GM12864 (cell line): ENCODE data around the gene OSBPL1A.

Source experiments
- DNase-seq: peaks from one replicate; pipeline ENCODE4 v3.0.0-alpha.2; 2011; ENCODE audit warnings: low read depth
- H3K4me3 ChIP-seq: 2 replicates; pipeline ENCODE4 v1.5.1; 2011; ENCODE audit warnings: mild to moderate bottlenecking, low read depth, low read length, control low read depth
- CTCF ChIP-seq: IDR thresholded peaks from 2 replicates; pipeline ENCODE4 v1.5.1; 2011; ENCODE audit warnings: low read depth, mild to moderate bottlenecking, moderate library complexity, low read length, control low read depth, inconsistent platforms; ENCODE audit errors: missing control alignments

OSBPL1A gene

GRCh38 chr18:24219561-24220317 lies 177.9 kb downstream of the OSBPL1A start:
- TF ChIP-seq CTCF, result no peak
- DNase-seq, result no peak
- no peak overlapping the region for H3K4me3 ChIP-seq

GRCh38 chr18:24214913-24215312 lies 182.7 kb downstream of the OSBPL1A start:
- H3K4me3 ChIP-seq, result no peak overlapping the region
- DNase-seq, result no peak
- TF ChIP-seq CTCF, result no peak

- no peak for TF ChIP-seq CTCF
- H3K4me3 ChIP-seq, result no peak overlapping the region
- DNase-seq, result no peak
Measured at GRCh38 chr18:24214144-24214543, 183.5 kb downstream of the OSBPL1A start.

- no peak for DNase-seq
- no peak for TF ChIP-seq CTCF
- no peak overlapping the region for H3K4me3 ChIP-seq
Measured at GRCh38 chr18:24212939-24213338, 184.7 kb downstream of the OSBPL1A start.

- no peak for DNase-seq
- no peak overlapping the region for H3K4me3 ChIP-seq
- no peak for TF ChIP-seq CTCF
Measured at GRCh38 chr18:24209558-24209957, 188.1 kb downstream of the OSBPL1A start.

- TF ChIP-seq CTCF, result no peak
- H3K4me3 ChIP-seq, result no peak overlapping the region
- no peak for DNase-seq
Measured at GRCh38 chr18:24208270-24209035, 189.2 kb downstream of the OSBPL1A start.
